Epithelial cell of proximal tubule (primary cell): Measurements from ENCODE around the gene LRRC26. TPM values are rescaled to one million over a fixed set of nuclear protein-coding genes. Genes with fewer than 3 reads are reported as not detected.
A peak's percentile ranks its signal among the peaks of the same experiment; 100 is the strongest.
"Not testable (repeated sequence)": the region's sequence is repeated elsewhere in the genome, so short reads cannot be mapped to it uniquely, and the experiment has no call there.

Experiments
- DNase-seq: peaks from one replicate; pipeline ENCODE4 v3.0.0-alpha.2; 2011; ENCODE audit warnings: low read depth
- H3K4me3 ChIP-seq: 2 replicates; pipeline ENCODE4 v1.5.1; 2011; ENCODE audit warnings: low read depth, mild to moderate bottlenecking, low read length
- total RNA-seq: library from RNA; depleted of rRNA; stranded (reverse); fragments of >200 nt; gene quantifications from 2 replicates; pipeline ENCODE4 v1.2.3, GENCODE V29; 2015
- TF ChIP-seq, protein P1 (sequence below): conservative IDR thresholded peaks from 2 replicates; pipeline ENCODE4 v1.5.1; 2012; ENCODE audit warnings: low read depth, mild to moderate bottlenecking, low read length

Gene LRRC26
- total RNA-seq, 1 donor from 2014 or later: not detected

DNA sequence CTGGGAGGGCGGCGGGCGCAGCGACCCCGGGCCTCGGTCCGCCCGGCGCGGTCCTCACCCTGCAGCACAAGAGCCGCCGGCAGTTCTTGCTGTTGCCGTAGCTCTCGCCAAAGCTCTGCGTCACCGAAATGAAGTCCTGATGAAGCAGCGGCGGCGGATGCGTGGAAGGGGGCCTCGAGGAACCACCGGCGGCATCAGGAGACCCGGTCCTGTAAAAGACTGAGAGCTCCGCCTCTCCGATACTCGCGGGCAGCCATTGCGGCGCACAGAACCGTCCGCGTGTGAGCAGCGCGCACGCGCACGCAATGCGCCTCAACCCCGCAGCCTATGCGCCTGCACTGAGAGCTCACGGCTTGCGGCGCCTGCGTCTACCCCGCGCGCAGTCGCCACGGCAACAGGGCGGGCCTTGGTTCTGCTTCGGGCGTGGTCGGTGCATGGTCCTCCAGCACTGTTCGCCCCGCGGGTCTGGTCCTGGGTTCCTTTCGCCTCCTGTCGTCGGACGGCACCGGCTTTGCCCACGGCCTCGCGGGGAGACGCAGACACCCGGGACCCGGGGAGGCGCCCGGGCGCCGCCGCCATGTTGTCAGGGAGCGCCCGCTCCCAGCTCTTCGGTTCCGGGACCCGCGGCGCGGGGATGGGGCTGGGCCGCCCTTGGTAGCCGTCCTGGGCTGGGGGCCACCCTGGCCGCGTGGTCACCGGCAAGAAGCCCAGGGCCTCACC, 40.2 kb downstream of the LRRC26 start:
- DNase-seq: peak; percentile 29
- TF ChIP-seq, protein P1, sequence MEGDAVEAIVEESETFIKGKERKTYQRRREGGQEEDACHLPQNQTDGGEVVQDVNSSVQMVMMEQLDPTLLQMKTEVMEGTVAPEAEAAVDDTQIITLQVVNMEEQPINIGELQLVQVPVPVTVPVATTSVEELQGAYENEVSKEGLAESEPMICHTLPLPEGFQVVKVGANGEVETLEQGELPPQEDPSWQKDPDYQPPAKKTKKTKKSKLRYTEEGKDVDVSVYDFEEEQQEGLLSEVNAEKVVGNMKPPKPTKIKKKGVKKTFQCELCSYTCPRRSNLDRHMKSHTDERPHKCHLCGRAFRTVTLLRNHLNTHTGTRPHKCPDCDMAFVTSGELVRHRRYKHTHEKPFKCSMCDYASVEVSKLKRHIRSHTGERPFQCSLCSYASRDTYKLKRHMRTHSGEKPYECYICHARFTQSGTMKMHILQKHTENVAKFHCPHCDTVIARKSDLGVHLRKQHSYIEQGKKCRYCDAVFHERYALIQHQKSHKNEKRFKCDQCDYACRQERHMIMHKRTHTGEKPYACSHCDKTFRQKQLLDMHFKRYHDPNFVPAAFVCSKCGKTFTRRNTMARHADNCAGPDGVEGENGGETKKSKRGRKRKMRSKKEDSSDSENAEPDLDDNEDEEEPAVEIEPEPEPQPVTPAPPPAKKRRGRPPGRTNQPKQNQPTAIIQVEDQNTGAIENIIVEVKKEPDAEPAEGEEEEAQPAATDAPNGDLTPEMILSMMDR: no peak
- H3K4me3 ChIP-seq: peak overlapping the region; percentile 85

DNA sequence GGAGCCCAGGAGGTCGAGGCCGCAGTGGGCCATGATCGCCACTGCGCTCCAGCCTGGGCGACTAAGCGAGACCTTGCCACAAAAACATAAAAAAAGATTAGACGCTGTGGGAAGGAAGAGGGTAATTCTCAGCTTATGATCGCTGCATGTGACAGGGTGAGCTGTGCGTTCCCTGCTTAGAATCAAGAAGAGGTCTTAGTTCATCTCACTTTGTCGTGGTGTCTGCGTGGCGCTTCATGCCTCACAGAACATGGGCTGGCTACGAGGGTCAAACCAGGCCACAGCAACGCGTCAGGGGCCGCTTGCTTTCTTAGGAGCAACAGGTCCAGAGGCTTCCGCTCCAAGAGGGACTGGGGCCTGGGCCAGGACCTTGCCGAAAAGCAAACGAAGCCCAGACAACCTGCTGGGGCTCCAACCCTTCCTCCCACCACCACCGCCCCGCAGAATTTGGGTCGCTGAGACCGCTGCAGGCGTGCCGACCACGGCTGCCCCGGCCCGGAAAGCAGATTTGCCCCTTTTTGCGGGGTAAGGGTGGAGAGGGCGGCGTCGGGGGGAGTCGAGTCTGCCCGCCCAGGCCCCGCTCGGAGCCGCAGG, 40.9 kb downstream of the LRRC26 start:
- H3K4me3 ChIP-seq: peak overlapping the region; percentile 85
- TF ChIP-seq, protein P1: no peak
- DNase-seq: no peak

DNA sequence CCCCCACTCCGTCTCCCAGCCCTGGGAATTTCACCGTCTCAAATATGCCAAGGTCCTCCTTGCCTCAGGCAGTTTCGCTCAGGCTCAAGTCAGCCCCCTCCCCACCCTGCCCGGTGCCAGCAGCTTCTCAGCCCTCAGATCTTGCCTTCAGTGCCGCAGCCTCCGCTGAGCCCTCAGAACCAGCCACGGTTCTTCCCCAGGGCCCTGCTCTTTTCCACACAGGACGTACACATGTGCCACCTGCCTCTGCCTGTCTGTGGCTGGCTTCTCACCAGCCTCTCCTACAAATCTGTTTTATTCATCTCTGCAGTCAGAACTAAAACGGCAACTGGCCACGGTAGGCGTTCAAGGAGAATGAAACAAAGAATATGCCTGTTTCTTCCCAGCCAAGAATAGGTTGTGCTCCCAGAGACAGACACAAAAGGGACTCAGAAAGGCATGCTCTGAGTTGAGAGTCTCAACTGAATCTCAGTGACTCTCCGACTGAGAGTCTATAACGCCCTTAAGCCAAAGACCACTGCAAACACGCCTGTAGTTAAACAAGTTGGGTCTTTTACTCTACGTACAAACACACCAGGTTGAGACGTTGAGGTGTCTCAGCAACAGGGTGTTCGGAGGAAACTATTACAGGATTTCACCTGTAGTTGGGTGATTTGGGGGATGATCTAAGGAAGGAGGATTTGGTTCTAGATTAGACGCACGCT, 41.5 kb downstream of the LRRC26 start:
- H3K4me3 ChIP-seq: peak overlapping the region; percentile 85
- TF ChIP-seq, protein P1: no peak
- no peak for DNase-seq

DNA sequence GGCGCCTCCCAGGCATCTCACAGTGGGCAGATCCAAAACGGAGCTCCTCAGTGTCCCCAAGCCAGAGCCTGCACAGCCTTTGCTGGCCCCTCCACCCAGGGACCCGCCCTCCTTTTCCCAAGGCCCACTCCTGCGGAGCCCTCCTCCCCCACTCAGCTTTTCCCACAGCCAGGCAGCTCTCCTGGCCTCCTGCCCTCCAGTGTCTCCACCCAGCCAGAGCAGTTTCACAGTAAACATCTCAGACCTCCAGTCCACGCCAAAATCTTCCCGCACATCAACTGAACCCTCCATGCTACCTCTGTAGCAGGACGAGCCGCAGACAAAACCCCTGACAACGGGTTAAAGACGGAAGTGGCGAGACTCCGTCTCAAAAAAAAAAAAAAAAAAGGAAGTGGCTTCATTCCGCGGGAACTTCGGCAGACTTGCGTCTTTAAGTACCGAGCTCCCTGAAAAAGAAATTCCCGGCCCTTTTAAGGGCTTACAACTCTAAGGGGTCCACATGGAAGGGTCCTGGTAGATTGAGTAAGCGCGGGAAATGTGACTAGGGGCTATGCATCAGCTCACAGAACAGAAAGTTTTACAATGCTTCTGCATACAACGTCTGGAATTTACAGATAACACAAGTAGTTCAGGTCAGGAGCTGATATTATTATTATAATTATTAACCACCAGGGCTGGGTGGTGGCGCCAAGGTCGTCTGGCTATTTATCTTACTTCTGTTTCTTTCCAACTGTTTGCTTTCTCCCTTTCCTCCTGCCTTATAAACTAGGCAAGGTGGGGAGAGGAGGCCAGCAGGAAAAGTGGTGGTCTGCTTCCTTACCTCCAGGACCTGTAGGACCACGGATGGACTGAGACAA, 42.3 kb downstream of the LRRC26 start:
- TF ChIP-seq, protein P1: no peak
- DNase-seq: no peak
- H3K4me3 ChIP-seq: no peak overlapping the region

DNA sequence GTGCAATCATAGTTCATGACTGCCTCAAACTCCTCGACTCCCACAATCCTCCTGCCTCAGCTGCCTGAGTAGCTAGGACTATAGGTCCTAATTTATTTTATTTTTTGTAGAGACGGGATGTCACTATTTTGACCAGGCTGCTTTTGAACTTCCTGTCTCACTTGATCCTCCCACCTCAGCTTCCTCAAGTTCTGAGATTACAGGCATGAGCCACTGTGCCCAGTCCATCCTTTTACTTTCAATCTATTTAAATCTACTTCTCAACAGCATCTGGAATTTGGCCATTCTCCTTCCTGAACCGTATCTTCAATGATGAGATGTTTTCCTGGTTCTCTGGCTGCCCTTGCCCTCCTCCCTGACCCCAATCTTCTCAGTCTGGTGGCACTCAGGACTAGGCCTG, 43.1 kb downstream of the LRRC26 start:
- no peak overlapping the region for H3K4me3 ChIP-seq
- TF ChIP-seq, protein P1: no peak
- no peak for DNase-seq

DNA sequence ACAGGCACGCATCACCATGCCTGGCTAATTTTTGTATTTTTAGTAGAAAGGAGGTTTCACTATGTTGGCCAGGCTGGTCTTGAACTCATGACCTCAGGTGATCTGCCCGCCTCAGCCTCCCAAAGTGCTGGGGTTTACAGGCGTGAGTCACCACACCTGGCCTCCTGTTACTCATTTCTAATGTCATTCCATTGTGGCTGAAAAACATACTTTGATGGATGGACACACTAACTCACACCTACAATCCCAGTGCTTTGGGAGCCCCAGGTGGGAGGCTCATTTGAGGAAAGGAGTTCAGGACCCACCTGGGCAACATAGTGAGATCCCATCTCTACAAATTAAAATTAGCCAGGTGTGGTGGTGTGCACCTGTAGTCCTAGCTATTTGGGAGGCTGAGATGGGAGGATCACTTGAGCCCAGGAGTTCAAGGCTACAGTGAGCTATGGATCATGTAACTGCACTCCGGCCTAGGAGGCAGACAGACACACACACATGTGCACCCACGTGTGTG, 45.8 kb downstream of the LRRC26 start:
- not testable (repeated sequence) for DNase-seq, H3K4me3 ChIP-seq
